Vagina (tissue), 2 donors: ENCODE measurements around the gene TTLL6.

Source experiments
- POLR2AphosphoS5 ChIP-seq, 2 donors: sonication (generic); formaldehyde crosslinking; IDR thresholded peaks; one replicate each; pipeline ENCODE4 v1.9.0; 2017; ENCODE audit warnings: antibody characterized with exemption in 2 of 2, mild to moderate bottlenecking in 2 of 2, low read depth in 1 of 2; ENCODE audit not compliant: insufficient read depth in 1 of 2
- TF ChIP-seq, protein P1 (sequence below), 3 experiments: fragments of 450-650 bp in 2 of 3; fragments of 200-600 bp in 1 of 3; sonication (generic) in 1 of 3; IDR thresholded peaks; one replicate each; pipeline ENCODE4 v1.5.1; 2017 to 2019; ENCODE audit warnings: antibody characterized with exemption in 3 of 3, mild to moderate bottlenecking in 2 of 3, moderate library complexity in 2 of 3

- TF ChIP-seq, protein P1, sequence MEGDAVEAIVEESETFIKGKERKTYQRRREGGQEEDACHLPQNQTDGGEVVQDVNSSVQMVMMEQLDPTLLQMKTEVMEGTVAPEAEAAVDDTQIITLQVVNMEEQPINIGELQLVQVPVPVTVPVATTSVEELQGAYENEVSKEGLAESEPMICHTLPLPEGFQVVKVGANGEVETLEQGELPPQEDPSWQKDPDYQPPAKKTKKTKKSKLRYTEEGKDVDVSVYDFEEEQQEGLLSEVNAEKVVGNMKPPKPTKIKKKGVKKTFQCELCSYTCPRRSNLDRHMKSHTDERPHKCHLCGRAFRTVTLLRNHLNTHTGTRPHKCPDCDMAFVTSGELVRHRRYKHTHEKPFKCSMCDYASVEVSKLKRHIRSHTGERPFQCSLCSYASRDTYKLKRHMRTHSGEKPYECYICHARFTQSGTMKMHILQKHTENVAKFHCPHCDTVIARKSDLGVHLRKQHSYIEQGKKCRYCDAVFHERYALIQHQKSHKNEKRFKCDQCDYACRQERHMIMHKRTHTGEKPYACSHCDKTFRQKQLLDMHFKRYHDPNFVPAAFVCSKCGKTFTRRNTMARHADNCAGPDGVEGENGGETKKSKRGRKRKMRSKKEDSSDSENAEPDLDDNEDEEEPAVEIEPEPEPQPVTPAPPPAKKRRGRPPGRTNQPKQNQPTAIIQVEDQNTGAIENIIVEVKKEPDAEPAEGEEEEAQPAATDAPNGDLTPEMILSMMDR (IDR thresholded peaks at IDR 0.05): no peak
- TF ChIP-seq POLR2AphosphoS5 (IDR thresholded peaks at IDR 0.05; ENCODE audit: insufficient read depth in 1 of 2, low read depth in 1 of 2): no peak
Measured at GRCh38 chr17:48776602-48777001, 40.4 kb downstream of the TTLL6 start.
